ENCODE measurements around the gene EDN3. TPM values are rescaled to one million over a fixed set of nuclear protein-coding genes. Genes with fewer than 3 reads are reported as not detected.
"Not testable (repeated sequence)": the region's sequence is repeated elsewhere in the genome, so short reads cannot be mapped to it uniquely, and the experiment has no call there.

Gene EDN3
- total and polyA plus RNA-seq, 2 experiments from 2014 or later, result 4.0 to 5.8 TPM

GRCh38 chr20:59334651-59335300, 34.4 kb downstream of the EDN3 start:
- no peak for TF ChIP-seq EZH2 (IDR thresholded peaks at IDR 0.05; ENCODE audit: borderline replicate concordance)
- TF ChIP-seq EZH2phosphoT487 (IDR thresholded peaks at IDR 0.05; ENCODE audit: low read depth, severe bottlenecking, unreplicated experiment), result no peak
- no peak for TF ChIP-seq CTCF (IDR thresholded peaks at IDR 0.05; ENCODE audit: poor library complexity)
- Histone ChIP-seq H2AFZ (no peak overlapping the region), H3K27me3 (peaks cover 6% of the 10 kb centered on the region), H3K79me2 (no peaks in the 10 kb centered on the region), H3K4me1 (ENCODE audit: insufficient read depth) (peaks cover 11% of the 10 kb centered on the region), H3K4me2 (no peak overlapping the region), H3K36me3 (replicated peaks; ENCODE audit: insufficient read depth, low read depth) (no peaks in the 10 kb centered on the region), H3K27ac (no peak overlapping the region), H4K20me1 (ENCODE audit: insufficient read depth, poor library complexity, severe bottlenecking) (no peaks in the 10 kb centered on the region), H3K9me2 (replicated peaks; ENCODE audit: insufficient read depth) (no peaks in the 10 kb centered on the region), H3K4me3 (no peak overlapping the region), H3K9me3 (ENCODE audit: low read depth) (no peaks in the 10 kb centered on the region)
- DNase-seq (ENCODE audit: low spot score), result no peak
- WGBS (ENCODE audit: low lambda C conversion rate, missing lambda C conversion rate), result 92% methylated on average over 7 of the region's 7 CpGs

GRCh38 chr20:59335377-59335776, 35.0 kb downstream of the EDN3 start:
- no peaks in the 10 kb centered on the region for H3K36me3 ChIP-seq (replicated peaks; ENCODE audit: insufficient read depth, low read depth)
- no peaks in the 10 kb centered on the region for H4K20me1 ChIP-seq (ENCODE audit: insufficient read depth, poor library complexity, severe bottlenecking)
- DNase-seq (ENCODE audit: low spot score), result no peak
- H3K27ac ChIP-seq, result no peak overlapping the region
- 91% methylated on average over 4 of the region's 4 CpGs for WGBS (ENCODE audit: low lambda C conversion rate, missing lambda C conversion rate)
- no peaks in the 10 kb centered on the region for H3K9me3 ChIP-seq (ENCODE audit: low read depth)
- TF ChIP-seq EZH2 (IDR thresholded peaks at IDR 0.05; ENCODE audit: borderline replicate concordance) (no peak), CTCF (IDR thresholded peaks at IDR 0.05; ENCODE audit: poor library complexity) (no peak), EZH2phosphoT487 (IDR thresholded peaks at IDR 0.05; ENCODE audit: low read depth, severe bottlenecking, unreplicated experiment) (no peak)
- H3K79me2 ChIP-seq, result no peaks in the 10 kb centered on the region
- H3K4me2 ChIP-seq, result no peak overlapping the region
- H3K27me3 ChIP-seq, result peaks cover 6% of the 10 kb centered on the region
- H3K9me2 ChIP-seq (replicated peaks; ENCODE audit: insufficient read depth), result no peaks in the 10 kb centered on the region
- H3K4me3 ChIP-seq, result no peak overlapping the region
- no peak overlapping the region for H2AFZ ChIP-seq
- H3K4me1 ChIP-seq (ENCODE audit: insufficient read depth), result peaks cover 11% of the 10 kb centered on the region

DNA sequence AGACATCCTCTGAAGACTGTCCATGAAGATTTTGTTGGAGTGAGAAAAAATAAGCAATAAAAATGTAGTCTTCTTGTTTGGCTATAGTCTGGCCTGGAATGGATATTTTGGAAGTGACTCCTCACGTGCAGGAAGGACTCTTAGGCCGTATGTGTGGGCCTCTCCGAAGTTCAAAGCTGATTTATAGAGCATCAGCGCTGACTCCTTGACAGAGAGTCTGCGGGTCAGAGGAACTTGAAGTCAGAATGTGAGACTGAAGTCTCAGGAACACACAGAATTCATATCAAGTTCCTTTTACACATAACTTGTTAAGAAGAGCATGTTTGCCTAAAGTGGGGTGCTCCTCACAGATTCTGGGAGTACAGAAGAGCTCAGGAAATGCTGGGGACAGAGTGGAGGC, 36.1 kb downstream of the EDN3 start:
- Histone ChIP-seq H3K9me3 (ENCODE audit: low read depth) (no peaks in the 10 kb centered on the region), H3K4me2 (no peak overlapping the region), H3K36me3 (replicated peaks; ENCODE audit: insufficient read depth, low read depth) (no peaks in the 10 kb centered on the region), H3K79me2 (no peaks in the 10 kb centered on the region), H3K9me2 (replicated peaks; ENCODE audit: insufficient read depth) (no peaks in the 10 kb centered on the region), H4K20me1 (ENCODE audit: insufficient read depth, poor library complexity, severe bottlenecking) (no peaks in the 10 kb centered on the region), H3K4me3 (no peak overlapping the region), H3K4me1 (ENCODE audit: insufficient read depth) (peaks cover 5% of the 10 kb centered on the region), H2AFZ (no peak overlapping the region), H3K27me3 (peaks cover 6% of the 10 kb centered on the region), H3K27ac (no peak overlapping the region)
- no peak for DNase-seq (ENCODE audit: low spot score)
- 68% methylated on average over 5 of the region's 5 CpGs for WGBS (ENCODE audit: low lambda C conversion rate, missing lambda C conversion rate)
- TF ChIP-seq EZH2 (IDR thresholded peaks at IDR 0.05; ENCODE audit: borderline replicate concordance) (no peak), EZH2phosphoT487 (IDR thresholded peaks at IDR 0.05; ENCODE audit: low read depth, severe bottlenecking, unreplicated experiment) (no peak), CTCF (IDR thresholded peaks at IDR 0.05; ENCODE audit: poor library complexity) (no peak)

- not testable (repeated sequence) for H2AFZ ChIP-seq; DNase-seq (ENCODE audit: low spot score); H3K36me3 ChIP-seq (replicated peaks; ENCODE audit: insufficient read depth, low read depth); H3K4me1 ChIP-seq (ENCODE audit: insufficient read depth); H3K79me2 ChIP-seq; H3K27me3 ChIP-seq; H3K9me2 ChIP-seq (replicated peaks; ENCODE audit: insufficient read depth); H3K27ac ChIP-seq; H3K9me3 ChIP-seq (ENCODE audit: low read depth); H4K20me1 ChIP-seq (ENCODE audit: insufficient read depth, poor library complexity, severe bottlenecking); H3K4me2 ChIP-seq; H3K4me3 ChIP-seq
- WGBS (ENCODE audit: low lambda C conversion rate, missing lambda C conversion rate), result 95% methylated on average over 3 of the region's 8 CpGs
Observed at GRCh38 chr20:59338444-59338843, 38.0 kb downstream of the EDN3 start.
